ENCODE measurements around the gene DUOXA2.

DUOXA2 gene

DNA sequence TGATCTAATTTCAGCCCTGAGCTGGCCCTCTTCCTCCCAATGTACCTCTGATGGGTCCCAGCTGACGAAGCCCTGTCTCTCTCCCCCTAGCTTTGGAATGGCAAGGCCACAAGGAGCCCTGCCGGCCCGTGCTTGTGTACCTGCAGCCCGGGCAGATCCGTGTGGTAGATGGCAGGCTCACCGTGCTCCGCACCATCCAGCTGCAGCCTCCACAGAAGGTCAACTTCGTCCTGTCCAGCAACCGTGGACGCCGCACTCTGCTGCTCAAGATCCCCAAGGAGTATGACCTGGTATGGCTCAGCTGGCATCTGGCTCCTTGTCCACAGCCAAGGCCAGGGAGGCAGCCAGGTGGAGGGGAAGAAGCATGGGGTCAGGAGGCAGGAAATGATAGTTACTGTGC is 29.8 kb downstream of the DUOXA2 start:
- no peak overlapping the region for H3K4me3 ChIP-seq (ENCODE audit: low read depth in 1 of 5, low read length in 5 of 5)
- H3K4me1 ChIP-seq (ENCODE audit: control insufficient read depth in 5 of 5, insufficient read depth in 5 of 5, low read length in 5 of 5), result no peaks in the 10 kb centered on the region
- H3K9ac ChIP-seq (ENCODE audit: low read length in 5 of 5), result no peak overlapping the region
- peaks cover 0 to 8% (median 0%) of the 10 kb centered on the region in 5 donors for H3K27me3 ChIP-seq (ENCODE audit: control insufficient read depth in 5 of 5, insufficient read depth in 4 of 5, low read length in 5 of 5)
- peaks cover 0 to 4% (median 0%) of the 10 kb centered on the region in 5 donors for H3K36me3 ChIP-seq (ENCODE audit: control insufficient read depth in 5 of 5, insufficient read depth in 5 of 5, low read length in 5 of 5)
- no peak overlapping the region for H3K27ac ChIP-seq (ENCODE audit: low read depth, low read length)
- no peaks in the 10 kb centered on the region for H3K9me3 ChIP-seq (ENCODE audit: control insufficient read depth in 5 of 5, low read length in 5 of 5)

DNA sequence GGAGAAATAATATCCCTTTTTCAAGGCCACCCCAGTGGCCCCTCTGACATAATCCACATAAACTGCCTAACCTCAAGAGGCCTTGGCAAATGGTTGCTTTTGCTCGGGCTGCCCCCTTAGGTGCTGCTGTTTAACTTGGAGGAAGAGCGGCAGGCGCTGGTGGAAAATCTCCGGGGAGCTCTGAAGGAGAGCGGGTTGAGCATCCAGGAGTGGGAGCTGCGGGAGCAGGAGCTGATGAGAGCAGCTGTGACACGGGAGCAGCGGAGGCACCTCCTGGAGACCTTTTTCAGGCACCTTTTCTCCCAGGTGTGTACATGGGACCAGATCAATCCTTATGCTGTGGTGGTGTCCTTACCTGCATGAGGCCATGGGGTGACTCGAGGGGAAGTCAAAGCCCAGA is 30.6 kb downstream of the DUOXA2 start:
- Histone ChIP-seq H3K9ac (ENCODE audit: low read length in 5 of 5) (no peak overlapping the region), H3K9me3 (ENCODE audit: control insufficient read depth in 5 of 5, low read length in 5 of 5) (no peaks in the 10 kb centered on the region), H3K4me3 (ENCODE audit: low read depth in 1 of 5, low read length in 5 of 5) (no peak overlapping the region), H3K36me3 (ENCODE audit: control insufficient read depth in 5 of 5, insufficient read depth in 5 of 5, low read length in 5 of 5) (peaks cover 0 to 4% (median 0%) of the 10 kb centered on the region in 5 donors), H3K4me1 (ENCODE audit: control insufficient read depth in 5 of 5, insufficient read depth in 5 of 5, low read length in 5 of 5) (no peaks in the 10 kb centered on the region), H3K27me3 (ENCODE audit: control insufficient read depth in 5 of 5, insufficient read depth in 4 of 5, low read length in 5 of 5) (peaks cover 0 to 6% (median 0%) of the 10 kb centered on the region in 5 donors), H3K27ac (ENCODE audit: low read depth, low read length) (no peak overlapping the region)

DNA sequence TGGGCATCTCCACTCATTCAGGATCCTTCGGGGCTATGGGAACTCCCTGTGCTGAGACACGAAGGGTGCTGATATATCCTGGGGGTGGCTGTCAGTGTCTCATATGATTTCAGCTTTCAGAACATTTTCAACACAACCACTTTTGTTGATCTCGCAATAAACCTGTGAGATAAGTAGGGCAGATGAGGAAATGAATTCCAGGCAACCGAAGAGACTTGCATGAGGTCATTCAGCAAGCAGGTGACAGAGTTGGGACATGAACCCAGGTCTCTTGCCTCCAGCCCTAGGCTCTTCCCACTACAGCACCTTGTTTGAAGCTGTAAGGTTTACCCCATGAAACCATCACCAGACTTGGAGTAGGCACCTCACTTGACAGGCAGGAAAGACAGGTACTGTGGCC is 32.3 kb downstream of the DUOXA2 start:
- Histone ChIP-seq H3K36me3 (ENCODE audit: control insufficient read depth in 5 of 5, insufficient read depth in 5 of 5, low read length in 5 of 5) (peaks cover 0 to 6% (median 2%) of the 10 kb centered on the region in 5 donors), H3K4me1 (ENCODE audit: control insufficient read depth in 5 of 5, insufficient read depth in 5 of 5, low read length in 5 of 5) (no peaks in the 10 kb centered on the region), H3K27ac (ENCODE audit: low read depth, low read length) (no peak overlapping the region), H3K9me3 (ENCODE audit: control insufficient read depth in 5 of 5, low read length in 5 of 5) (no peaks in the 10 kb centered on the region), H3K27me3 (ENCODE audit: control insufficient read depth in 5 of 5, insufficient read depth in 4 of 5, low read length in 5 of 5) (peaks cover 0 to 6% (median 0%) of the 10 kb centered on the region in 5 donors), H3K9ac (ENCODE audit: low read length in 5 of 5) (no peak overlapping the region), H3K4me3 (ENCODE audit: low read depth in 1 of 5, low read length in 5 of 5) (no peak overlapping the region)

DNA sequence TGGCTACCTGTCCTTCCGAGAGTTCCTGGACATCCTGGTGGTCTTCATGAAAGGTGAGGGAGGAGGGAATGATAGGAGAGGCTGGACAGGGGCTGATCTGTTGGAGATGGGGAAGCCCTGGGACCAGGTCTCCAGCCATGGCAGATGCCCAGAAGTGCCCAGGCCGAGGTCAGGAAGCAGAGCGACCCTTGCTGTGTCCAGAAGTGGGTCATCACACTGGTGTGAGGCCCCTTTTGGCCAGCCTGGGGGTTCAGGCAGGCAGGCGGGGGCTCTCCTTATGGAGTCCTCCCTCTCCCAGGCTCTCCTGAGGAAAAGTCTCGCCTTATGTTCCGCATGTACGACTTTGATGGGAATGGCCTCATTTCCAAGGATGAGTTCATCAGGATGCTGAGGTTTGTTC is 33.5 kb downstream of the DUOXA2 start:
- Histone ChIP-seq H3K36me3 (ENCODE audit: control insufficient read depth in 5 of 5, insufficient read depth in 5 of 5, low read length in 5 of 5) (peaks cover 0 to 12% (median 8%) of the 10 kb centered on the region in 5 donors), H3K4me3 (ENCODE audit: low read depth in 1 of 5, low read length in 5 of 5) (no peak overlapping the region), H3K27me3 (ENCODE audit: control insufficient read depth in 5 of 5, insufficient read depth in 4 of 5, low read length in 5 of 5) (peaks cover 0 to 6% (median 0%) of the 10 kb centered on the region in 5 donors), H3K4me1 (ENCODE audit: control insufficient read depth in 5 of 5, insufficient read depth in 5 of 5, low read length in 5 of 5) (no peaks in the 10 kb centered on the region), H3K9ac (ENCODE audit: low read length in 5 of 5) (no peak overlapping the region), H3K27ac (ENCODE audit: low read depth, low read length) (no peak overlapping the region), H3K9me3 (ENCODE audit: control insufficient read depth in 5 of 5, low read length in 5 of 5) (no peaks in the 10 kb centered on the region)

DNA sequence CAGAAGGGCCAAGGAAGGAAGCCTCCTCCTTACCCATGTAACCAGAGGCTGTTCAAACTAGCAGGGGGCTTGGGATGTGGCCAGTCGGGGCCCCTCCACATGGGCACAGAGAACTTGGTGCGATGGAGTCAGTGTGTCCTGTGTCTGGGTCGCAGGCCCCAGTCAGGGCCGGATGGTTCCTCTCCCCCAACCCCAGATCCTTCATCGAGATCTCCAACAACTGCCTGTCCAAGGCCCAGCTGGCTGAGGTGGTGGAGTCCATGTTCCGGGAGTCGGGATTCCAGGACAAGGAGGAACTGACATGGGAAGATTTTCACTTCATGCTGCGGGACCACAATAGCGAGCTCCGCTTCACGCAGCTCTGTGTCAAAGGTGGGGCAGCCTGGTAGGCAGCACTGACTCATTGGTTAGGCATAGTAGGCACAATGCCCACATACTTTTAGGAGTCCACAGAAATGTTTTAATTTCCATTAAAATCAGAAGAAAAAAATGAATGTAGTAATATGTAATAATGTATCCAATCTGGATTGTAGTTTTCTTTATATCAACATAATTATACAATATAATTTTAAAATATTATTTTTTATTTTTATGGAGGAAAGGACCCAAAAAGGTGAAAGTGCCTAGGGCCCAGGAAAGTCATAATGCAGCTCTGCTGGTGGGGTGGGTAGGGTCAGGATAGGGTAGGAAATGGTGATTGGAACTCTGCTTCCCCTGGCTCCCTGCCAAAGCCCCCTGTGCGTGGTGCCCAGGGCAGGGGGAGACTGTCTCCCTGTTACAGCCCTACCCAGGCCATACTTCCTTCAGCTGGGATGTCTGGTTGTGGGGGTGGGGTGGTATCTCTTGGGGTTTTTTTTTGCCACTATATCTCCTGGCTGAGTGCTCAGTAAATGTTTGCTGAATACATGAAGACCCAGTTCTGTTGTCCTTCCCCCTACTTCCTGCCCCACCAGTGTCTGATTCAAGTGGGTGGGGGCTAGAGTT is 34.2 kb downstream of the DUOXA2 start:
- H3K9ac ChIP-seq (ENCODE audit: low read length in 5 of 5), result no peak overlapping the region
- H3K27ac ChIP-seq (ENCODE audit: low read depth, low read length), result no peak overlapping the region
- no peaks in the 10 kb centered on the region for H3K4me1 ChIP-seq (ENCODE audit: control insufficient read depth in 5 of 5, insufficient read depth in 5 of 5, low read length in 5 of 5)
- no peak overlapping the region for H3K4me3 ChIP-seq (ENCODE audit: low read depth in 1 of 5, low read length in 5 of 5)
- H3K9me3 ChIP-seq (ENCODE audit: control insufficient read depth in 5 of 5, low read length in 5 of 5), result no peaks in the 10 kb centered on the region
- H3K27me3 ChIP-seq (ENCODE audit: control insufficient read depth in 5 of 5, insufficient read depth in 4 of 5, low read length in 5 of 5), result peaks cover 0 to 3% (median 0%) of the 10 kb centered on the region in 5 donors
- H3K36me3 ChIP-seq (ENCODE audit: control insufficient read depth in 5 of 5, insufficient read depth in 5 of 5, low read length in 5 of 5), result peaks cover 0 to 13% (median 8%) of the 10 kb centered on the region in 5 donors

DNA sequence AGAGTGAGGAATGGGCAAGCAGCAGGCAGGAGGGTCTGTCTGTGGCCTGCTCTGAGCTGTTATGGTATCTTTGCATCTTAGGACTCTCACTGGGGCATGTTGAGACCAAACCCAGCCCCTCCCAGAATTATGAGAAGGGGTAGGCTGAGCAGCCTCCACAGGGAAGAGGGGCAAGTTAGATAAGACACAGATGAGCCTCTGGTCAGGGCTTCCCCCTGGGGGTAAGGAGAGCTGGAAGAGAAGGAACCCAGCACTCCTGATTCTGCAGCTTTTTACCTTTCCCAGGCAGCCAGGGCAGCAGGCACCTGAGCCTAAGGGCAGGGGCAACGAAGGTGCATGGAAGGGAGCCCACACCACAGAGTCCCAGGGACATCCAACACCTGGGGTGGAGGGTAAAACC is 34.9 kb downstream of the DUOXA2 start:
- H3K9ac ChIP-seq (ENCODE audit: low read length in 5 of 5), result no peak overlapping the region
- no peaks in the 10 kb centered on the region for H3K4me1 ChIP-seq (ENCODE audit: control insufficient read depth in 5 of 5, insufficient read depth in 5 of 5, low read length in 5 of 5)
- peaks cover 0 to 13% (median 8%) of the 10 kb centered on the region in 5 donors for H3K36me3 ChIP-seq (ENCODE audit: control insufficient read depth in 5 of 5, insufficient read depth in 5 of 5, low read length in 5 of 5)

DNA sequence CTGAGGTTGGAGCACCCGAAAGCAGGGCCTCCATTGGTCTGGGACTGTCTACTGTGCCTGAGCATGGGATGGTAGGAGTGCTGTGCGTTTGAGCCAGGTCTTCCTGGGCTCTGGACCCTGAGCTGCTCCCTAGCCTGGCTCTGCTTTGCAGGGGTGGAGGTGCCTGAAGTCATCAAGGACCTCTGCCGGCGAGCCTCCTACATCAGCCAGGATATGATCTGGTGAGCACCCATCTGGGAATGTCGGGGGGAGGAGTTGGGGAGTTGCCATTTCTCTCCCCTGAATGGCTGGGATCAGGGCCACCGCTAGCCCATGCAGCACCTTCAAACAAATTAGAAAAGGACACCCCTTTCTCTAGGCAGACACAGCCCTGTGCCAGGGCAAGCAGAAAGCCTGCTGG is 36.4 kb downstream of the DUOXA2 start:
- Histone ChIP-seq H3K4me3 (ENCODE audit: low read depth in 1 of 5, low read length in 5 of 5) (no peak overlapping the region), H3K9ac (ENCODE audit: low read length in 5 of 5) (no peak overlapping the region), H3K4me1 (ENCODE audit: control insufficient read depth in 5 of 5, insufficient read depth in 5 of 5, low read length in 5 of 5) (no peaks in the 10 kb centered on the region), H3K9me3 (ENCODE audit: control insufficient read depth in 5 of 5, low read length in 5 of 5) (no peaks in the 10 kb centered on the region), H3K27me3 (ENCODE audit: control insufficient read depth in 5 of 5, insufficient read depth in 4 of 5, low read length in 5 of 5) (no peaks in the 10 kb centered on the region), H3K27ac (ENCODE audit: low read depth, low read length) (no peak overlapping the region), H3K36me3 (ENCODE audit: control insufficient read depth in 5 of 5, insufficient read depth in 5 of 5, low read length in 5 of 5) (peaks cover 0 to 13% (median 8%) of the 10 kb centered on the region in 5 donors)

More for the DNA sequence above, 34.9 kb downstream of the DUOXA2 start:
- H3K27me3 ChIP-seq (ENCODE audit: control insufficient read depth in 5 of 5, insufficient read depth in 4 of 5, low read length in 5 of 5), result no peaks in the 10 kb centered on the region
- no peak overlapping the region for H3K4me3 ChIP-seq (ENCODE audit: low read depth in 1 of 5, low read length in 5 of 5)
- no peak overlapping the region for H3K27ac ChIP-seq (ENCODE audit: low read depth, low read length)
- no peaks in the 10 kb centered on the region for H3K9me3 ChIP-seq (ENCODE audit: control insufficient read depth in 5 of 5, low read length in 5 of 5)

DNA sequence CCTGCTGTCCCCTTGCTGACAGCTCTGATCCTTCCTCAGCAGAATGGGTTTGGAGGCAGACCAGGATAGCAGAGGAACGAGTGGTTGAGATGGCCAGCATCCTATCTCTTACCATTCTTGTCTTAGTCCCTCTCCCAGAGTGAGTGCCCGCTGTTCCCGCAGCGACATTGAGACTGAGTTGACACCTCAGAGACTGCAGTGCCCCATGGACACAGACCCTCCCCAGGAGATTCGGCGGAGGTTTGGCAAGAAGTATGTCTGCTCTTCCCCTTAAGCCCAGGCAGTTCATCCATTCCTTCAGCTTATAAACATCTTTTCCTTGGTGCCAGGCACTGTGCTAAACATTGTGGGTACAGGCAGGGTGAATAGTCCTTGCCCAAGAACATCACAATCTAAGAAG is 36.9 kb downstream of the DUOXA2 start:
- no peaks in the 10 kb centered on the region for H3K4me1 ChIP-seq (ENCODE audit: control insufficient read depth in 5 of 5, insufficient read depth in 5 of 5, low read length in 5 of 5)
- H3K27ac ChIP-seq (ENCODE audit: low read depth, low read length), result no peak overlapping the region
- H3K4me3 ChIP-seq (ENCODE audit: low read depth in 1 of 5, low read length in 5 of 5), result no peak overlapping the region
- peaks cover 0 to 13% (median 8%) of the 10 kb centered on the region in 5 donors for H3K36me3 ChIP-seq (ENCODE audit: control insufficient read depth in 5 of 5, insufficient read depth in 5 of 5, low read length in 5 of 5)
- H3K27me3 ChIP-seq (ENCODE audit: control insufficient read depth in 5 of 5, insufficient read depth in 4 of 5, low read length in 5 of 5), result no peaks in the 10 kb centered on the region
- no peak overlapping the region for H3K9ac ChIP-seq (ENCODE audit: low read length in 5 of 5)
- H3K9me3 ChIP-seq (ENCODE audit: control insufficient read depth in 5 of 5, low read length in 5 of 5), result no peaks in the 10 kb centered on the region

DNA sequence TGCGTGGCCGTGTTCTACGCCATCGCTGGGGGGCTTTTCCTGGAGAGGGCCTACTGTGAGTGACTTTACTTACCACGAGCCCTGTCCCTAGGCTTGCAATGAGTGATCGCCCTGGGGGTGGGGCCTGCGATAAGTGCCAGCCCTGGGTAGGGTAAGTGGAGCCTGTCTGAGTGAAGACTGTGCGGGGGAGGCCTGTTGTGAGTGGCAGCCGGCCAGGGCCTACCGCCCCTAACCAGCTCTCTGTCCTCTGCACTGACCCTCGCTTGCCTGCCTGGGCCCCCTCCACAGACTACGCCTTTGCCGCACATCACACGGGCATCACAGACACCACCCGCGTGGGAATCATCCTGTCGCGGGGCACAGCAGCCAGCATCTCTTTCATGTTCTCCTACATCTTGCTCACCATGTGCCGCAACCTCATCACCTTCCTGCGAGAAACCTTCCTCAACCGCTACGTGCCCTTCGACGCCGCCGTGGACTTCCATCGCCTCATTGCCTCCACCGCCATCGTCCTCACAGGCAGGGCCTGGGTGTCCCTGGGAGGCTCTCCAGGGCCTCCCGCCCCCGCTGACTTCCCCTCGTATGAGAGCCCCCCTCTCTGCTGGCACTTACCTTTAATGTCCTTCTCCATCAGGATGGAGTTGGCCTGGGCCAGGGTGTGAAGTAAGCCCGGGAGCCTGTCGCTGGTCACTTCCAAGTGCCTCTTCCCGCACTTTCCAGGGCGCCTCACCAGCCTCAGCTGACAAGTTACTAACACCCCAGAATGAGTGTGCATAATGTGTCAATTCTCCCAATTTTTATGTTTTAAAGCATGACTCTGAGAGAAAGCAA is 38.1 kb downstream of the DUOXA2 start:
- Histone ChIP-seq H3K4me1 (ENCODE audit: control insufficient read depth in 5 of 5, insufficient read depth in 5 of 5, low read length in 5 of 5) (no peaks in the 10 kb centered on the region), H3K36me3 (ENCODE audit: control insufficient read depth in 5 of 5, insufficient read depth in 5 of 5, low read length in 5 of 5) (peaks cover 0 to 13% (median 8%) of the 10 kb centered on the region in 5 donors), H3K27me3 (ENCODE audit: control insufficient read depth in 5 of 5, insufficient read depth in 4 of 5, low read length in 5 of 5) (no peaks in the 10 kb centered on the region), H3K27ac (ENCODE audit: low read depth, low read length) (no peak overlapping the region), H3K9ac (ENCODE audit: low read length in 5 of 5) (no peak overlapping the region), H3K4me3 (ENCODE audit: low read depth in 1 of 5, low read length in 5 of 5) (no peak overlapping the region), H3K9me3 (ENCODE audit: control insufficient read depth in 5 of 5, low read length in 5 of 5) (no peaks in the 10 kb centered on the region)

DNA sequence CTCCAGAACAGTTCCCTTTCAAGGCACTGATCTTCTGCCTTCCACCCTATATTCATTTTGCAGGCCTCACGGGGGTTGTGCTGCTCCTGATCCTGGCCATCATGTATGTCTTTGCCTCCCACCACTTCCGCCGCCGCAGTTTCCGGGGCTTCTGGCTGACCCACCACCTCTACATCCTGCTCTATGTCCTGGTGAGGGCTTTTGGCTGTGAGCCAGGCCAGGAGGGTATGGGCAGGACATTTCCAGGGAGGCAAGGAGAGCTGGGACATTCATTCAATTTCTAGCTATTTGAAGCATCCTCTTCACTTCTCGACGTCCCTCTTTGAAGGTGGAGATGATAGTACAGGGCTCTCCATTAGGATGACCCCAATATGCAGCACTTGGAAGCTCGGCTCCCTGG is 41.6 kb downstream of the DUOXA2 start:
- Histone ChIP-seq H3K36me3 (ENCODE audit: control insufficient read depth in 5 of 5, insufficient read depth in 5 of 5, low read length in 5 of 5) (peaks cover 0 to 11% (median 8%) of the 10 kb centered on the region in 5 donors), H3K4me1 (ENCODE audit: control insufficient read depth in 5 of 5, insufficient read depth in 5 of 5, low read length in 5 of 5) (no peaks in the 10 kb centered on the region), H3K9me3 (ENCODE audit: control insufficient read depth in 5 of 5, low read length in 5 of 5) (no peaks in the 10 kb centered on the region), H3K27ac (ENCODE audit: low read depth, low read length) (no peak overlapping the region), H3K9ac (ENCODE audit: low read length in 5 of 5) (no peak overlapping the region), H3K27me3 (ENCODE audit: control insufficient read depth in 5 of 5, insufficient read depth in 4 of 5, low read length in 5 of 5) (no peaks in the 10 kb centered on the region), H3K4me3 (ENCODE audit: low read depth in 1 of 5, low read length in 5 of 5) (no peak overlapping the region)

All from subcutaneous abdominal adipose tissue (tissue), 5 donors.